HuH-7 (cell line): ENCODE data around the gene TNKS1BP1.

ENCODE experiments used
- DNase-seq: peaks from one replicate; pipeline ENCODE4 v3.0.0; 2011; ENCODE audit warnings: low spot score

TNKS1BP1 gene

GRCh38 chr11:57251037-57251436, 73.7 kb downstream of the TNKS1BP1 start:
- no peak for DNase-seq
